NCI-H446 treated with DMSO at 0.1 percent for 48 hours (cell line): ENCODE results near the gene CEMIP.
A peak's percentile ranks its signal among the peaks of the same experiment; 100 is the strongest.

ENCODE experiments used
- DNase-seq: peaks from one replicate; lab custom pipeline; 2025; lab: John Stamatoyannopoulos, UW

The CEMIP gene

GRCh38 chr15:80778964-80779657 is at the start of gene CEMIP:
CEMIP (plus strand) TSS chr15:80779370; CDS start chr15:80873880, 94,510 bp downstream.
- DNase-seq, result peak; percentile 78

- peak; percentile 21 for DNase-seq
These were observed 48.8 kb upstream of the CEMIP start for GRCh38 chr15:80730387-80730786.

- DNase-seq, result no peak
These were observed 48.2 kb upstream of the CEMIP start for GRCh38 chr15:80730926-80731325.

- no peak for DNase-seq
These were observed 47.0 kb upstream of the CEMIP start for GRCh38 chr15:80732167-80732566.

GRCh38 chr15:80732818-80733217 is 46.4 kb upstream of the CEMIP start:
- DNase-seq, result no peak

GRCh38 chr15:80733460-80733859 is 45.7 kb upstream of the CEMIP start:
- no peak for DNase-seq

GRCh38 chr15:80735344-80735743 is 43.8 kb upstream of the CEMIP start:
- DNase-seq, result no peak

- no peak for DNase-seq
These were observed 42.6 kb upstream of the CEMIP start for GRCh38 chr15:80736560-80736959.

GRCh38 chr15:80739919-80740318 is 39.3 kb upstream of the CEMIP start:
- DNase-seq, result no peak

- DNase-seq, result no peak
These were observed 37.1 kb upstream of the CEMIP start for GRCh38 chr15:80742081-80742480.

- DNase-seq, result no peak
These were observed 35.9 kb upstream of the CEMIP start for GRCh38 chr15:80743189-80743833.

- DNase-seq, result no peak
These were observed 34.8 kb upstream of the CEMIP start for GRCh38 chr15:80744415-80744814.

- DNase-seq, result no peak
These were observed 34.3 kb upstream of the CEMIP start for GRCh38 chr15:80744826-80745225.

- no peak for DNase-seq
These were observed 33.3 kb upstream of the CEMIP start for GRCh38 chr15:80745888-80746287.

- DNase-seq, result no peak
These were observed 31.7 kb upstream of the CEMIP start for GRCh38 chr15:80747317-80748053.

GRCh38 chr15:80749589-80749988 is 29.6 kb upstream of the CEMIP start:
- DNase-seq, result no peak

GRCh38 chr15:80750575-80750974 is 28.6 kb upstream of the CEMIP start:
- no peak for DNase-seq

GRCh38 chr15:80752204-80752603 is 27.0 kb upstream of the CEMIP start:
- DNase-seq, result no peak

- no peak for DNase-seq
These were observed 26.0 kb upstream of the CEMIP start for GRCh38 chr15:80753161-80753560.

- DNase-seq, result no peak
These were observed 25.2 kb upstream of the CEMIP start for GRCh38 chr15:80754014-80754413.

- no peak for DNase-seq
These were observed 23.3 kb upstream of the CEMIP start for GRCh38 chr15:80755885-80756284.

GRCh38 chr15:80758130-80758745 is 20.9 kb upstream of the CEMIP start:
- DNase-seq, result no peak

- no peak for DNase-seq
These were observed 18.2 kb upstream of the CEMIP start for GRCh38 chr15:80760960-80761359.
